Measurements from ENCODE around the gene DMD.

GRCh38 chrX:32662516-32662915, 548.8 kb downstream of the DMD start:
- TF ChIP-seq REST (IDR thresholded peaks at IDR 0.05; ENCODE audit: insufficient read depth in 1 of 2, low read depth in 2 of 2, low read length in 2 of 2), result no peak
- no peak for TF ChIP-seq TAF1 (IDR thresholded peaks at IDR 0.05; ENCODE audit: borderline replicate concordance, insufficient read depth, low read length)
- no peak for TF ChIP-seq POLR2AphosphoS5 (IDR thresholded peaks at IDR 0.05; ENCODE audit: low read depth, low read length)
